MCF 10A (cell line): ENCODE measurements around the gene GGTLC1. TPM values are rescaled to one million over a fixed set of nuclear protein-coding genes. Genes with fewer than 3 reads are reported as not detected.
A peak's percentile ranks its signal among the peaks of the same experiment; 100 is the strongest.

Experiments
- Bru-seq: library from RNA; stranded (reverse); fragments of 400-500 nt; gene quantifications from one replicate; lab custom pipeline; 2021; lab: Mats Ljungman, UMichigan
- BruChase-seq, 2 experiments: library from RNA; stranded (reverse); fragments of 400-500 nt; gene quantifications; one replicate each; lab custom pipeline; 2021; lab: Mats Ljungman, UMichigan
- BruUV-seq: library from RNA; stranded (reverse); fragments of 400-500 nt; replicated peaks from 2 replicates; lab custom pipeline; 2021; lab: Mats Ljungman, UMichigan
- CTCF ChIA-PET: fragments of 300-600 bp; sonication (Branson Sonifier 250); formaldehyde crosslinking; extraction: SDS; loops from one replicate; lab custom pipeline; 2021; ENCODE audit warnings: antibody characterized with exemption, inconsistent platforms; lab: Yijun Ruan, JAX
- POLR2A ChIA-PET: fragments of 300-600, 350-650 bp; sonication (Branson Sonifier 250); formaldehyde crosslinking; extraction: SDS; loops from one replicate; lab custom pipeline; 2020; ENCODE audit warnings: antibody characterized with exemption, inconsistent platforms; lab: Yijun Ruan, JAX
- DNase-seq: peaks from one replicate; pipeline ENCODE4 v3.0.0-alpha.2; 2018; ENCODE audit not compliant: unreplicated experiment
- H3K27ac Mint-ChIP-seq: one replicate; pipeline ENCODE4 v1.8.0; 2022; ENCODE audit warnings: mild to moderate bottlenecking, low read depth, mixed read lengths; ENCODE audit not compliant: unreplicated experiment
- H3K27me3 Mint-ChIP-seq: one replicate; pipeline ENCODE4 v1.8.0; 2022; ENCODE audit warnings: mixed read lengths; ENCODE audit not compliant: insufficient read depth, unreplicated experiment
- H3K36me3 Mint-ChIP-seq: one replicate; pipeline ENCODE4 v1.8.0; 2022; ENCODE audit warnings: mild to moderate bottlenecking, moderate library complexity, mixed read lengths; ENCODE audit not compliant: insufficient read depth, unreplicated experiment
- H3K4me1 Mint-ChIP-seq: one replicate; pipeline ENCODE4 v1.8.0; 2022; ENCODE audit warnings: mixed read lengths; ENCODE audit not compliant: insufficient read depth, unreplicated experiment
- H3K4me3 Mint-ChIP-seq: one replicate; pipeline ENCODE4 v1.8.0; 2022; ENCODE audit warnings: mild to moderate bottlenecking, moderate library complexity, mixed read lengths; ENCODE audit not compliant: unreplicated experiment
- H3K9me3 Mint-ChIP-seq: one replicate; pipeline ENCODE4 v1.8.0; 2022; ENCODE audit warnings: mixed read lengths; ENCODE audit not compliant: unreplicated experiment
- intact Hi-C: fragments of 100-400 bp; cut with micrococcal nuclease; formaldehyde crosslinking; loops from 2 replicates; pipeline ENCODE4 v1.14.1; 2022
- long read RNA-seq: library from polyadenylated mRNA; stranded (forward); transcript quantifications from one replicate; pipeline ENCODE4 v2.0.0, GENCODE V29; 2022
- total RNA-seq: library from RNA; stranded (reverse); gene quantifications from 2 replicates; pipeline ENCODE4 v1.2.3, GENCODE V29; 2022
- TF ChIP-seq, protein P1 (sequence below): fragments of 200-600 bp; IDR thresholded peaks from one replicate; pipeline ENCODE4 v1.8.0; 2022; ENCODE audit warnings: antibody characterized with exemption, mild to moderate bottlenecking; ENCODE audit not compliant: unreplicated experiment

The GGTLC1 gene
- total RNA-seq (not detected in 2 replicates), Bru-seq, nascent RNA (not detected), BruChase-seq, experiment 1, labeled RNA remaining after a 6-hour chase (not detected), BruChase-seq, experiment 2, labeled RNA remaining after a 2-hour chase (not detected)
- long read RNA-seq: 0 reads

DNA sequence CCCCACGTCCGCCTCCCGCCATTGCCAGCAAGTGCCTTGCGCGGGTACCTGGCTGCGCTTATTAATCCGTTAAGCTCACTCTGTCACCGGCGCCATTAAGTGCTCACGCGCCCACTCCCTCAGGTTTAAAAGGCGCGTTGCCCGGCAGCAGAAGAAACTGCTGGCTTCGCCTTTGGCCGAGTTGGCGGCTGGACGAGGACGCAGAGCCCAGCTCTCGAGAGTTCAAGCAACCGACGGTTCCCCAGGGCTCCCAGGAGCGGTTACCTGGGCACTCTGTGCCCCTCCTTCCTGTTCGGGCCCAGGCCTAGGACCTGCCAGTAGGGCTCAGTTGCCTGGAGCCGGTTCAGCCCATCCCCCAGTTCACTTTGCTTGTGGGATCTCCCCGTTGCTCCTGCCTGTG, at the start of gene GGTLC1:
GGTLC1 (minus strand) TSS at position 219 of the 400 bp plus-strand sequence. CDS start 2,168 bp downstream, outside the sequence.
- BruUV-seq: no TSS peak
- TF ChIP-seq, protein P1, sequence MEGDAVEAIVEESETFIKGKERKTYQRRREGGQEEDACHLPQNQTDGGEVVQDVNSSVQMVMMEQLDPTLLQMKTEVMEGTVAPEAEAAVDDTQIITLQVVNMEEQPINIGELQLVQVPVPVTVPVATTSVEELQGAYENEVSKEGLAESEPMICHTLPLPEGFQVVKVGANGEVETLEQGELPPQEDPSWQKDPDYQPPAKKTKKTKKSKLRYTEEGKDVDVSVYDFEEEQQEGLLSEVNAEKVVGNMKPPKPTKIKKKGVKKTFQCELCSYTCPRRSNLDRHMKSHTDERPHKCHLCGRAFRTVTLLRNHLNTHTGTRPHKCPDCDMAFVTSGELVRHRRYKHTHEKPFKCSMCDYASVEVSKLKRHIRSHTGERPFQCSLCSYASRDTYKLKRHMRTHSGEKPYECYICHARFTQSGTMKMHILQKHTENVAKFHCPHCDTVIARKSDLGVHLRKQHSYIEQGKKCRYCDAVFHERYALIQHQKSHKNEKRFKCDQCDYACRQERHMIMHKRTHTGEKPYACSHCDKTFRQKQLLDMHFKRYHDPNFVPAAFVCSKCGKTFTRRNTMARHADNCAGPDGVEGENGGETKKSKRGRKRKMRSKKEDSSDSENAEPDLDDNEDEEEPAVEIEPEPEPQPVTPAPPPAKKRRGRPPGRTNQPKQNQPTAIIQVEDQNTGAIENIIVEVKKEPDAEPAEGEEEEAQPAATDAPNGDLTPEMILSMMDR: no peak
- CTCF ChIA-PET: no interaction called here

DNA sequence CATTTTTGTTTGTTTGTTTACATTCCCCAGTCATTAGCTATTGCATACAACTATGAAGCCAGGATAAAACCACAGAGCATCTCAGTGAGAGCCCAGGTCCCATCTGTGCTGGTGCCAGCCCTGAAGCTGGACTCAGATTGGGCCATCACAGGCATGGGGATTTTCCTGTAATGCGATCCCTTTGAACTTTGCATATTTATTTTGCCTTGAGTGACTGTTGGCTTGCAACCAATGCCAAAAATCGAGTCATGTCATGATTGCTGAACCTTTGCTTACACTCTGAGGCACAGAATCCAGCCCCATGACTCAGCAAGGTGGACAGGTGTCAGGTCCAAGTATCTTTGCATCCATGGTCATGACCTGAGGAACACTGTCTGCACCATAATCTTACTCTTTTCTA, 46.2 kb upstream of the GGTLC1 start:
- H3K4me1 Mint-ChIP-seq: no peaks in the 10 kb centered on the region
- no TSS peak for BruUV-seq
- no peak overlapping the region for H3K27ac Mint-ChIP-seq
- ChIA-PET CTCF (interaction anchor here (0.6 kb wide), 1 partner anchor 1006 kb away, joined by 3 read pairs; no protein-coding TSS in a partner anchor), POLR2A (no interaction called here)
- peaks cover 26% of the 10 kb centered on the region for H3K9me3 Mint-ChIP-seq
- H3K27me3 Mint-ChIP-seq: no peaks in the 10 kb centered on the region
- TF ChIP-seq, protein P1: no peak
- H3K4me3 Mint-ChIP-seq: no peak overlapping the region
- intact Hi-C loops: no loop called here
- no peaks in the 10 kb centered on the region for H3K36me3 Mint-ChIP-seq
- DNase-seq: peak; percentile 60

More for the DNA sequence above, at the start of gene GGTLC1:
- H3K36me3 Mint-ChIP-seq: no peaks in the 10 kb centered on the region
- H3K27ac Mint-ChIP-seq: no peak within 1 kb of the TSS
- POLR2A ChIA-PET: no interaction called here
- H3K4me1 Mint-ChIP-seq: no peaks in the 10 kb centered on the region
- intact Hi-C loops: no loop called here
- no peaks in the 10 kb centered on the region for H3K9me3 Mint-ChIP-seq
- no peak for DNase-seq
- no peak within 1 kb of the TSS for H3K4me3 Mint-ChIP-seq
- H3K27me3 Mint-ChIP-seq: no peaks in the 10 kb centered on the region

DNA sequence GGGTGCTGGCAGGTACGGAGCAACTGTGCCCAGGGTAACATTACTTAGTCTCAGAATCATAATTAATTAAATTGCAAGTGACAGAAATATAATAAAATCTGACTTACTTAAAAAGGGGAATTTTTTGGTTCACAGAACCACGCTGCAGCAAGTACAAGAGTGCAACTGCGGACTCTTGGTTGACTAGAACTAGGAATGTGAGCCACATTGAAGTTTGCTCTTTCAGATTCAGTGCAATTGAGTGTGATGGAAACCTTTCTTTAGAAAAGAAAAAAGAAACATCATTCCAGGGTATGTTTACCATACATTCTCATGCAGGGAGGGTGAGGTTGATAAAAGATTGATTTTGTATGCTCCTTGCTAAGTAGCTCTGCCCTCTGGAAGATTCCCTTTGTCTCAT, 45.0 kb upstream of the GGTLC1 start:
- DNase-seq: no peak
- peaks cover 7% of the 10 kb centered on the region for H3K36me3 Mint-ChIP-seq
- H3K27me3 Mint-ChIP-seq: no peaks in the 10 kb centered on the region
- ChIA-PET CTCF (interaction anchor here (0.7 kb wide), 1 partner anchor 352 kb away, joined by 3 read pairs; no protein-coding TSS in a partner anchor), POLR2A (no interaction called here)
- no peak overlapping the region for H3K4me3 Mint-ChIP-seq
- intact Hi-C loops: no loop called here
- H3K9me3 Mint-ChIP-seq: peaks cover 23% of the 10 kb centered on the region
- no peaks in the 10 kb centered on the region for H3K4me1 Mint-ChIP-seq
- no TSS peak for BruUV-seq
- TF ChIP-seq, protein P1: no peak
- H3K27ac Mint-ChIP-seq: no peak overlapping the region

DNA sequence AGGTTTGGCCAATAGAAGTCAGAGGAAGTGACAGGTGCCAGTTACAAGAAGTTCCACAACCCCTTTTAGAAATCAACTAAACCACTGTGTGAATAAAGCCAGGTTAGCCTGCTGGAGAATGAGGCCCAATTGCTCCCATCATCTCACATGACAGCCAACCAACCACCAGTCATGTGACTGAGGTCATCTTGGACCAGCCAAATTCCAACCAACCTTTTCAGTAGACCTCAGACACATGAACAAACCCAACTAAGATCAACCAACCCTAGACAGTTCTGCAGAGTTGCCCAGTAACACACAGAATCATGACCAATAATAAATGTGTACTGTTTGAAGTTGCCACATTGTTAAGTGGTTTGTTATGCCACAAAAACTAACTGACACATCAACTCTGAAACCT, 44.6 kb upstream of the GGTLC1 start:
- no peak overlapping the region for H3K4me3 Mint-ChIP-seq
- H3K27me3 Mint-ChIP-seq: no peaks in the 10 kb centered on the region
- ChIA-PET POLR2A (no interaction called here), CTCF (no interaction called here)
- H3K9me3 Mint-ChIP-seq: peaks cover 23% of the 10 kb centered on the region
- no peak for DNase-seq
- intact Hi-C loops: no loop called here
- no peaks in the 10 kb centered on the region for H3K4me1 Mint-ChIP-seq
- TF ChIP-seq, protein P1: no peak
- BruUV-seq: no TSS peak
- H3K36me3 Mint-ChIP-seq: peaks cover 7% of the 10 kb centered on the region
- no peak overlapping the region for H3K27ac Mint-ChIP-seq
